Activated CD8-positive, alpha-beta memory T cell treated with anti-CD3 and anti-CD28 coated beads for 1 hour (primary cell): Measurements from ENCODE around the gene FGR.

Source experiments
- DNase-seq, 2 donors: peaks; one replicate each; pipeline ENCODE4 v3.0.0-alpha.2; 2020; ENCODE audit warnings: low read depth in 1 of 2; ENCODE audit errors: extremely low read depth in 1 of 2

The FGR gene

GRCh38 chr1:27601771-27602461, 33.1 kb downstream of the FGR start:
- DNase-seq = no peak

- DNase-seq = no peak
Observed at GRCh38 chr1:27601321-27601770, 33.6 kb downstream of the FGR start.

- DNase-seq = no peak
Observed at GRCh38 chr1:27600498-27601175, 34.3 kb downstream of the FGR start.

- no peak for DNase-seq
Observed at GRCh38 chr1:27599605-27600497, 35.1 kb downstream of the FGR start.

- peak in 1 of 2 donors; percentile 28 for DNase-seq
Observed at GRCh38 chr1:27598902-27599528, 36.0 kb downstream of the FGR start.

- DNase-seq = no peak
Observed at GRCh38 chr1:27598295-27598687, 36.7 kb downstream of the FGR start.

- DNase-seq = no peak
Observed at GRCh38 chr1:27597516-27598294, 37.3 kb downstream of the FGR start.

- DNase-seq = no peak
Observed at GRCh38 chr1:27596986-27597385, 38.0 kb downstream of the FGR start.

GRCh38 chr1:27596261-27596660, 38.7 kb downstream of the FGR start:
- no peak for DNase-seq

- no peak for DNase-seq
Observed at GRCh38 chr1:27595597-27595996, 39.4 kb downstream of the FGR start.

GRCh38 chr1:27594564-27595510, 40.1 kb downstream of the FGR start:
- DNase-seq = no peak

- DNase-seq = no peak
Observed at GRCh38 chr1:27593678-27594563, 41.1 kb downstream of the FGR start.

- no peak for DNase-seq
Observed at GRCh38 chr1:27592931-27593677, 41.9 kb downstream of the FGR start.

GRCh38 chr1:27592232-27592930, 42.6 kb downstream of the FGR start:
- no peak for DNase-seq

GRCh38 chr1:27591622-27592021, 43.4 kb downstream of the FGR start:
- no peak for DNase-seq

GRCh38 chr1:27590917-27591508, 44.0 kb downstream of the FGR start:
- DNase-seq = no peak
